ENCODE measurements around the gene ACTR8.

Gene ACTR8

GRCh38 chr3:53858096-53858741, 23.7 kb downstream of the ACTR8 start:
- H3K36me3 ChIP-seq (ENCODE audit: insufficient read depth, low read length), result no peaks in the 10 kb centered on the region; the same call in 1 of the 2 replicates
- no peak overlapping the region for H2AFZ ChIP-seq (ENCODE audit: low read length)
- H3K4me1 ChIP-seq (ENCODE audit: insufficient read depth, low read length, poor library complexity, severe bottlenecking), result no peaks in the 10 kb centered on the region
- no peaks in the 10 kb centered on the region for H4K20me1 ChIP-seq (ENCODE audit: insufficient read depth, low read length, poor library complexity, severe bottlenecking)
- no peak overlapping the region for H3K4me2 ChIP-seq (ENCODE audit: low read depth, low read length, poor library complexity, severe bottlenecking)
- H3K9me2 ChIP-seq (replicated peaks; ENCODE audit: low read depth, low read length), result no peaks in the 10 kb centered on the region
- H3K4me3 ChIP-seq (ENCODE audit: low read length, poor library complexity, severe bottlenecking), result no peak overlapping the region
- TF ChIP-seq EZH2phosphoT487 (IDR thresholded peaks at IDR 0.05; ENCODE audit: borderline replicate concordance) (no peak), CTCF (conservative IDR thresholded peaks at IDR 0.05; ENCODE audit: low read length) (no peak)
- H3F3A ChIP-seq (ENCODE audit: low read depth), result no peaks in the 10 kb centered on the region
- no peaks in the 10 kb centered on the region for H3K27me3 ChIP-seq (ENCODE audit: insufficient read depth, low read length, poor library complexity, severe bottlenecking)
- H3K79me2 ChIP-seq (ENCODE audit: insufficient read depth, low read length), result no peaks in the 10 kb centered on the region
- no peak overlapping the region for H3K9ac ChIP-seq (ENCODE audit: low read depth, low read length, poor library complexity, severe bottlenecking)
- H3K9me3 ChIP-seq (ENCODE audit: insufficient read depth, low read depth, low read length), result no peaks in the 10 kb centered on the region

- TF ChIP-seq EZH2phosphoT487 (IDR thresholded peaks at IDR 0.05; ENCODE audit: borderline replicate concordance), result no peak
- TF ChIP-seq CTCF (conservative IDR thresholded peaks at IDR 0.05; ENCODE audit: low read length), result no peak
- Histone ChIP-seq H3K9ac (ENCODE audit: low read depth, low read length, poor library complexity, severe bottlenecking) (no peak overlapping the region), H3K4me1 (ENCODE audit: insufficient read depth, low read length, poor library complexity, severe bottlenecking) (no peaks in the 10 kb centered on the region), H4K20me1 (ENCODE audit: insufficient read depth, low read length, poor library complexity, severe bottlenecking) (no peaks in the 10 kb centered on the region), H3K36me3 (ENCODE audit: insufficient read depth, low read length) (no peaks in the 10 kb centered on the region), H3F3A (ENCODE audit: low read depth) (no peaks in the 10 kb centered on the region), H3K4me2 (ENCODE audit: low read depth, low read length, poor library complexity, severe bottlenecking) (no peak overlapping the region), H2AFZ (ENCODE audit: low read length) (no peak overlapping the region), H3K9me3 (ENCODE audit: insufficient read depth, low read depth, low read length) (no peaks in the 10 kb centered on the region), H3K79me2 (ENCODE audit: insufficient read depth, low read length) (no peaks in the 10 kb centered on the region), H3K27me3 (ENCODE audit: insufficient read depth, low read length, poor library complexity, severe bottlenecking) (no peaks in the 10 kb centered on the region), H3K9me2 (replicated peaks; ENCODE audit: low read depth, low read length) (no peaks in the 10 kb centered on the region), H3K4me3 (ENCODE audit: low read length, poor library complexity, severe bottlenecking) (no peak overlapping the region)
Measured at GRCh38 chr3:53856964-53857363, 25.0 kb downstream of the ACTR8 start.

GRCh38 chr3:53850895-53851294, 31.1 kb downstream of the ACTR8 start:
- Histone ChIP-seq H2AFZ (ENCODE audit: low read length) (no peak overlapping the region), H3K79me2 (ENCODE audit: insufficient read depth, low read length) (no peaks in the 10 kb centered on the region), H3K27me3 (ENCODE audit: insufficient read depth, low read length, poor library complexity, severe bottlenecking) (no peaks in the 10 kb centered on the region), H3K9me3 (ENCODE audit: insufficient read depth, low read depth, low read length) (no peaks in the 10 kb centered on the region), H3F3A (ENCODE audit: low read depth) (no peaks in the 10 kb centered on the region), H3K4me1 (ENCODE audit: insufficient read depth, low read length, poor library complexity, severe bottlenecking) (no peaks in the 10 kb centered on the region), H3K4me3 (ENCODE audit: low read length, poor library complexity, severe bottlenecking) (no peak overlapping the region), H3K36me3 (ENCODE audit: insufficient read depth, low read length) (no peaks in the 10 kb centered on the region), H4K20me1 (ENCODE audit: insufficient read depth, low read length, poor library complexity, severe bottlenecking) (no peaks in the 10 kb centered on the region), H3K9ac (ENCODE audit: low read depth, low read length, poor library complexity, severe bottlenecking) (no peak overlapping the region), H3K4me2 (ENCODE audit: low read depth, low read length, poor library complexity, severe bottlenecking) (no peak overlapping the region), H3K9me2 (replicated peaks; ENCODE audit: low read depth, low read length) (no peaks in the 10 kb centered on the region)
- no peak for TF ChIP-seq CTCF (conservative IDR thresholded peaks at IDR 0.05; ENCODE audit: low read length)
- TF ChIP-seq EZH2phosphoT487 (IDR thresholded peaks at IDR 0.05; ENCODE audit: borderline replicate concordance), result no peak
